CD4-positive, alpha-beta T cell treated with Interleukin-6 at 100 ng/mL for 8 hours (primary cell): Measurements from ENCODE around the gene IGF2BP1.
"Not testable (repeated sequence)": the region's sequence is repeated elsewhere in the genome, so short reads cannot be mapped to it uniquely, and the experiment has no call there.

Experiments
- DNase-seq: peaks from one replicate; pipeline ENCODE4 v3.0.0-alpha.2; 2020; ENCODE audit warnings: mixed read lengths, low spot score

The IGF2BP1 gene

GRCh38 chr17:49100601-49101000 is 103.4 kb downstream of the IGF2BP1 start:
- DNase-seq, result no peak

DNA sequence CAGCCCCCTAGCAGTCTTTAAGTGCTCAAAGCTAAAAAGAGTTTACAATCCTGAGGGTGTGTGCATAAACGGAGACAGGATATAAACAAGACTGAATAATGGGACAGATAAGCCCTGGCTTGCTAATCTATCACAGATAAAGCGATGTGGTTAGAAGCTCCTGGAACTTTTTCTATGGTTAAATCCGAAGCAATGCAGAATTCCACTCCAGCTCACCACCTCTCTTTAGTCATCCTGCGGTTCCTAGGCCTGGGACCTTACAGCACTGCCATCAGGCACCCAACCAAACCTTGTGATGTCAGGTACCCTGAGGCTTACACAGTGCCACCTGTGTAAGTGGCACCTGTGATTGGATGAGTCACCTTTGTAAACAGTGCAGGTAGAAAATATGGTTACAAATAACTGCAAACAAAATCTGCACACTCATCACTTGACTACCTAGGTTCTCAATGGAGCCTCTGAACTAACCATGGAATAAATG is 103.9 kb downstream of the IGF2BP1 start:
- no peak for DNase-seq

GRCh38 chr17:49103360-49103759 is 106.2 kb downstream of the IGF2BP1 start:
- DNase-seq, result not testable (repeated sequence)

- DNase-seq, result no peak
Measured at GRCh38 chr17:49104511-49105074, 107.4 kb downstream of the IGF2BP1 start.
